Vagina (tissue), 2 donors: ENCODE results near the gene UPK3BL1. TPM values are rescaled to one million over a fixed set of nuclear protein-coding genes. Genes with fewer than 3 reads are reported as not detected.
"Not testable (repeated sequence)": the region's sequence is repeated elsewhere in the genome, so short reads cannot be mapped to it uniquely, and the experiment has no call there.

ENCODE experiments used
- DNase-seq, 2 donors: peaks; one replicate each; pipeline ENCODE4 v3.0.0-alpha.2; 2017; ENCODE audit errors: extremely low spot score in 2 of 2
- H3K27ac ChIP-seq: fragments of 200-600 bp; sonication (generic); one replicate; pipeline ENCODE4 v1.5.1; 2019
- H3K27me3 ChIP-seq: fragments of 200-600 bp; sonication (generic); one replicate; pipeline ENCODE4 v1.5.1; 2019
- H3K36me3 ChIP-seq, 2 donors: fragments of 200-600 bp; sonication (generic); one replicate each; pipeline ENCODE4 v1.5.1; 2017 to 2019
- H3K4me1 ChIP-seq: fragments of 200-600 bp; sonication (generic); one replicate; pipeline ENCODE4 v1.5.1; 2019
- H3K4me3 ChIP-seq, 2 donors: fragments of 200-600 bp; sonication (generic); 1 replicate in 1 of 2; 2 replicates in 1 of 2; pipeline ENCODE4 v1.5.1; 2016 to 2019
- H3K9me3 ChIP-seq: fragments of 200-600 bp; sonication (generic); one replicate; pipeline ENCODE4 v1.5.1; 2019
- intact Hi-C: fragments of 100-400 bp; cut with DNase I; formaldehyde crosslinking; loops from one replicate; pipeline ENCODE4 v1.15.1; 2023
- small RNA-seq: library from RNA; depleted of rRNA; stranded (forward); fragments of <200 nt; gene quantifications from one replicate; pipeline ENCODE3, GENCODE V24; 2016
- total RNA-seq: library from RNA; depleted of rRNA; stranded (reverse); fragments of >200 nt; gene quantifications from one replicate; pipeline ENCODE4 v1.2.3, GENCODE V29; 2016

The UPK3BL1 gene
- total RNA-seq, 1 donor from 2014 or later, result 83.7 TPM

DNA sequence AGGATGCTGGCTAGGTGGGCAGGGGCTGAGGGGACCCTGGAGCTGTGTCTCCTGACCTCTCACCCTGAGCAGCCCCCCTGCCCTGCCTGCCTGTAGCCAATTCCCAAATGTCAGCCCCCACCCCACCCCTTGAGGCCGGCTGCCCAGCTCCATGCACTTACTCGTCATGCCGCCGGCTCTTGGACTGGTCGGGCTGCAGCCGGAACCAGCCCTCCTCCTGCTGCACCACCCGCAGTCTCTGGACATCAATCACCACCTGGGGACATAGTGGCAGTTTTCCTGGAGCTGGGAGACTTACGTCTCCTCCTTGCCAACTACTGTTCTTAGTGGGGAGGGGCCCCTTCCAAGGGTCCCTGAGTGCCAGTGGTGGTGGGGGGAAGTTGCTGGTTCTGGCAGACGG, 42.9 kb downstream of the UPK3BL1 start:
- DNase-seq, H3K4me1 ChIP-seq, H3K4me3 ChIP-seq, H3K36me3 ChIP-seq, H3K27me3 ChIP-seq, H3K27ac ChIP-seq, H3K9me3 ChIP-seq, intact Hi-C loops: not testable (repeated sequence)

DNA sequence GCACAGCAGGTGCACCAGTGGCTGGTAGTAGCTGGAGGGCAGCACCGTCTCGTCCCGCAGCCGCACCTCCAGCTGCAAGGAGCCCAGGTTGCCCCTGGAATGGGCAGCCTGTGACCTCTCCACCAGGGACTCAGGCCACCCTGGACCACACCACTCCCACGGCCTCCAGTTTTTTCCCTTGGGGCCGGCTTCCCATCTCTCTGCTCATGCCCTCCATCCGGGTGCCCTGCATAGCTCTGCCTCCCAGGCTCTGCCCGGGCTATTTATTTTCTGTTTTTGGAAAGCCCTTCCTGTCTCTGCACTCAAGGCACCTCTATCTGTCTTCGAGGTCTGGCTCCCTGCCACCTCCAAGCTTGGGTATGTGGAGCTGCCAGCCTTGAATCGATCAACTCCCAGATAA, 46.6 kb downstream of the UPK3BL1 start:
- DNase-seq, H3K36me3 ChIP-seq, H3K27me3 ChIP-seq, H3K4me3 ChIP-seq, intact Hi-C loops, H3K4me1 ChIP-seq, H3K27ac ChIP-seq, H3K9me3 ChIP-seq: not testable (repeated sequence)

DNA sequence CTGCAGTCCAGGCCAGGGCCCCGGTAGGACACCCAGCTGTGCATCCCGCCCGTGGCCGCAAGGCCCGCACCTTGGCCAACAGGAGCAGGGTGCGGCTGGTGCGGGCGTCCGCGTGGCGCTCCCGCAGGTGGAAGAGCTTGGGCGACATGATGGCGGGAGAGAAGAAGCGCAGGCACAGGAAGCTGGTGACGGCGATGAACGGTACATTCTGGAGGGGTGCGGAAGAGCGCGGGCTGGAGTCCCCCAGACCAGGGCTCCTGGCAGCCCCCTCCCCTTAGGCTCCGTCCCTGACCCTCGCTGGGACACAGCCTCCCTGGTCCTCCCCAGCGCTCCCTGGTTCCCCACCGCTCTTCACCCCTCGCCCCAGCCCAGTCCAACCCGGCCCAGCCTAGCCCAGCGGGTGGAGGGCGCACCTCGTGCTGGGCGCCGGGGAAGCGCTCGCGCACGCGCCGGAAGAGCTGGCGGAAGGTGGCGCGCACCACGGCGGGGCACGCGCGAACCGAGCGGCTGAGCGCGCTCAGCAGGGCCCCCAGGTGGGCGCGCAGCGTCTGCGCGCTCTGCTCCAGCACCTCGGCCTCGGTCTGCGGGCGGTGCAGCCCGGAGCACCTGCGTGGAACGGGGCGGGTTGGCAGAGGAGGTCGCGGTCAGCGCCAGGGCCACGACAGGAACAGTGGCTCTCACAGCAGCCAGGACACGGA, 48.8 kb downstream of the UPK3BL1 start:
- H3K9me3 ChIP-seq, H3K36me3 ChIP-seq, DNase-seq, H3K27me3 ChIP-seq, H3K27ac ChIP-seq, intact Hi-C loops, H3K4me1 ChIP-seq, H3K4me3 ChIP-seq: not testable (repeated sequence)

DNA sequence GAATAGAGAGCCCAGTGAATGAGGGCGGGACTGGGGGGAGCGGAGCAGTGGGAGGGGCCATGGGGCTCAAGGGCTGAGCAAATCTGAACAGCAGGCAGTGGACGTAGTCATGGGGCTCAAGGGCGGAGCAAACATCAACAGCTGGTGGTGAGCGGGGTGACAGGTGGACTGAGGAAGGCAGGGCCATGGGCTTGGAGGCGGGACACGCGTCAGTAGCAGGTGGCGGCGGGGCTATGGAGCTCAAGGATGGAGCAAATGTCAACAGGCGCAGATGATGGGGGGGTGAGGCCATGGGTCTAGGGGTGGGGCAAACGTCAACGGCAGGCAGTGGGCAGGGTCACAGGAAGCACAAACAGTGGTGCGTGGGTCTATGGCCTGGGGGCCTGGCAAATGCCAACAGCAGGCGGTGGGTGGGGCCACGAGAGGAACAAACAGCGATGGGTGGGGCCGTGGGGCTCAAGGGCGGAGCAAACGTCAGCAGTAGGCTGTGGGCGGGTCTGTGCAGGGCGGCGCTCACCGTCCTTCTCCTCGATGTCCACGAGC, 50.0 kb downstream of the UPK3BL1 start:
- H3K9me3 ChIP-seq, H3K4me3 ChIP-seq, H3K27me3 ChIP-seq, DNase-seq, H3K36me3 ChIP-seq, H3K27ac ChIP-seq, intact Hi-C loops, H3K4me1 ChIP-seq: not testable (repeated sequence)

DNA sequence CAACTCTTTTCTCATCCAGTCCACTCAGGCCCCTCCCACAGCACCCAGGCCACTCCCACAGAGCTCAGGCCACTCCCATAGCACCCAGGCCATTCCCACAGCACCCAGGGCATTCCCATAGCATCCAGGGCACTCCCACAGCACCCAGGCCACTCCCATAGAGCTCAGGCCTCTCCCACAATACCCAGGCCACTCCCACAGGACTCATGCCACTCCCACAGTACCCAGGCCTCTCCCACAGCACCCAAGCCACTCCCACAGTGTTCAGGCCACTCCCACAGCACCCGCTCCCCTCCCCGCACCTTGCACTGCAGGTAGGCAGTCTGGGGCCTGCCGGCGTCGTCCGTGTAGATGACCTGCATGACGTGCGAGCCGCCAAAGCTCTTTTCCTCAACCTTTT, 52.7 kb downstream of the UPK3BL1 start:
- H3K27ac ChIP-seq, H3K4me3 ChIP-seq, H3K27me3 ChIP-seq, H3K4me1 ChIP-seq, intact Hi-C loops, H3K9me3 ChIP-seq, DNase-seq, H3K36me3 ChIP-seq: not testable (repeated sequence)

Small RNA genes lying within 50 kb of the gene (small RNA-seq; reads per million reads assigned to genes)
- not detected for gene AC105052.3
- not detected for gene UPK3BL1

Other genes starting within 250 kb of the UPK3BL1 start
- 17.4 TPM for gene PRKRIP1, start 246.4 kb downstream of the UPK3BL1 start, total RNA-seq
- 15.5 TPM for gene ORAI2, start 209.2 kb downstream of the UPK3BL1 start, total RNA-seq
- 8.3 TPM for gene ALKBH4, start 177.9 kb downstream of the UPK3BL1 start, total RNA-seq
- 11.0 TPM for gene LRWD1, start 177.8 kb downstream of the UPK3BL1 start, total RNA-seq
- gene POLR2J, start 163.9 kb downstream of the UPK3BL1 start, total RNA-seq, result 20.1 TPM
- gene RASA4B, start 125.0 kb downstream of the UPK3BL1 start, total RNA-seq, result 19.6 TPM
- 9.8 TPM for gene UPK3BL2, start 99.1 kb downstream of the UPK3BL1 start, total RNA-seq
- not detected for gene SPDYE2, start 91.6 kb downstream of the UPK3BL1 start, total RNA-seq
- 28.7 TPM for gene POLR2J3, start 70.2 kb downstream of the UPK3BL1 start, total RNA-seq
- gene RASA4, start 26.0 kb downstream of the UPK3BL1 start, total RNA-seq, result 85.7 TPM
- gene SPDYE2B, start 7.5 kb upstream of the UPK3BL1 start, total RNA-seq, result not detected
- gene POLR2J2, start 28.9 kb upstream of the UPK3BL1 start, total RNA-seq, result 2.2 TPM
- gene FAM185A, start 106.2 kb upstream of the UPK3BL1 start, total RNA-seq, result 15.5 TPM